ENCODE measurements around the gene TMEM25.
"Not testable (repeated sequence)": the region's sequence is repeated elsewhere in the genome, so short reads cannot be mapped to it uniquely, and the experiment has no call there.

Gene TMEM25

GRCh38 chr11:118577995-118578394 is 47.0 kb downstream of the TMEM25 start:
- not testable (repeated sequence) for DNase-seq (ENCODE audit: low read depth in 2 of 3, low spot score in 1 of 3)

- no peak for DNase-seq (ENCODE audit: low read depth in 2 of 3, low spot score in 1 of 3)
Observed at GRCh38 chr11:118581057-118581456, 50.1 kb downstream of the TMEM25 start.

Data from stimulated activated CD4-positive, alpha-beta T cell treated with anti-CD3 and anti-CD28 coated beads, Interleukin-12 subunit alpha, Interleukin-12 subunit beta, amount 100 ng/mL, for 48 hours (primary cell).